Spleen (tissue), 11 donors: ENCODE data around the gene MMEL1. TPM values are rescaled to one million over a fixed set of nuclear protein-coding genes. Genes with fewer than 3 reads are reported as not detected.

Experiments used
- DNase-seq: peaks from one replicate; pipeline ENCODE4 v3.0.0-alpha.2; 2020
- H3K27ac ChIP-seq, 8 donors: fragments of 200-600 bp; sonication (generic) in 7 of 8; 1 replicate in 4 of 8; 2 replicates in 4 of 8; pipeline versions ENCODE4 v1.5.0 to v1.8.0; 2016 to 2021; ENCODE audit warnings: inconsistent platforms in 4 of 8, mild to moderate bottlenecking in 4 of 8, moderate library complexity in 1 of 8
- H3K27me3 ChIP-seq, 7 donors: fragments of 200-600 bp; sonication (generic) in 6 of 7; replicated peaks in 1 of 7; 1 replicate in 4 of 7; 2 replicates in 3 of 7; pipeline versions ENCODE4 v1.5.0 to v1.8.0; 2016 to 2021; ENCODE audit warnings: inconsistent platforms in 3 of 7, mild to moderate bottlenecking in 1 of 7
- H3K36me3 ChIP-seq, 6 donors: fragments of 200-600 bp; sonication (generic) in 5 of 6; 1 replicate in 4 of 6; 2 replicates in 2 of 6; pipeline versions ENCODE4 v1.5.0 to v1.8.0; 2016 to 2021; ENCODE audit warnings: inconsistent platforms in 2 of 6
- H3K4me1 ChIP-seq, 6 donors: fragments of 200-600 bp; sonication (generic) in 5 of 6; 1 replicate in 3 of 6; 2 replicates in 3 of 6; pipeline versions ENCODE4 v1.5.0 to v1.8.0; 2016 to 2021; ENCODE audit warnings: inconsistent platforms in 3 of 6
- H3K4me3 ChIP-seq, 8 donors: fragments of 200-600 bp; sonication (generic) in 7 of 8; 1 replicate in 4 of 8; 2 replicates in 4 of 8; pipeline versions ENCODE4 v1.5.0 to v1.8.0; 2016 to 2021; ENCODE audit warnings: inconsistent platforms in 4 of 8, mild to moderate bottlenecking in 4 of 8, moderate library complexity in 2 of 8
- H3K9me3 ChIP-seq, 8 donors: fragments of 200-600 bp; sonication (generic) in 7 of 8; 1 replicate in 4 of 8; 2 replicates in 4 of 8; pipeline versions ENCODE4 v1.5.0 to v1.8.0; 2016 to 2021; ENCODE audit warnings: inconsistent platforms in 4 of 8
- POLR2A ChIP-seq, 3 donors: fragments of 450-650 bp; IDR thresholded peaks; one replicate each; pipeline ENCODE4 v1.5.1; 2017; ENCODE audit warnings: antibody characterized with exemption in 3 of 3, mild to moderate bottlenecking in 1 of 3
- POLR2AphosphoS5 ChIP-seq, 3 donors: sonication (generic); formaldehyde crosslinking; IDR thresholded peaks; one replicate each; pipeline ENCODE4 v1.5.1; 2017; ENCODE audit warnings: antibody characterized with exemption in 3 of 3
- WGBS, 5 donors: extraction: QIAGEN DNeasy Blood & Tissue Kit in 3 of 5; methylation state at CpG; one replicate each; pipeline versions ENCODE4 v1.1.5 to v1.1.7; 2013 to 2018; 5-methylcytosine and 5-hydroxymethylcytosine counted together
- intact Hi-C: fragments of 100-400 bp; cut with DNase I; formaldehyde crosslinking; loops from one replicate; pipeline ENCODE4 v1.15.0; 2023; ENCODE audit warnings: low total_unique reads
- polyA plus RNA-seq, 3 donors: library from polyadenylated mRNA; stranded (reverse); fragments of 200-250 nt; gene quantifications; one replicate each; pipeline ENCODE4 v1.2.1, GENCODE V29; 2013
- total RNA-seq, 7 donors: library from RNA; depleted of rRNA in 3 of 7; stranded (reverse); fragments of >200 nt in 3 of 7; fragmentation: NEBNext Ultra II Directional in 4 of 7; extraction: Animal tissue kit (Norgen Biotek cat#: 25700) in 4 of 7; gene quantifications; one replicate each; pipeline versions ENCODE4 v1.1.0 to v1.2.1, GENCODE V29; 2016 to 2021
- TF ChIP-seq, protein P1 (sequence below), 11 experiments: fragments of 200-600 bp in 7 of 11; fragments of 450-650 bp in 4 of 11; sonication (generic) in 4 of 11; IDR thresholded peaks in 8 of 11; conservative IDR thresholded peaks in 3 of 11; 1 replicate in 7 of 11; 2 replicates in 4 of 11; pipeline versions ENCODE4 v1.4.0 to v1.8.0; 2016 to 2021; ENCODE audit warnings: antibody characterized with exemption in 11 of 11, inconsistent platforms in 4 of 11, mild to moderate bottlenecking in 1 of 11
- donor health status: healthy with polysubstance abuse.
- donor health status: DM: no; HTN: no; CAD: no; lungs with moderate emphysema.
- donor health status: DM: no; HTN: no; CAD: no.
- donor health status: Bipolar disorder and iron deficiency.
- donor health status: healthy.
- donor health status: DM: no; HTN: no; CAD: no.
- donor health status: DM: yes; HTN: yes; CAD: no.

MMEL1 gene
- total and polyA plus RNA-seq, 10 donors: 1.9 to 6.4 (median 3.3) TPM; not detected in 1

DNA sequence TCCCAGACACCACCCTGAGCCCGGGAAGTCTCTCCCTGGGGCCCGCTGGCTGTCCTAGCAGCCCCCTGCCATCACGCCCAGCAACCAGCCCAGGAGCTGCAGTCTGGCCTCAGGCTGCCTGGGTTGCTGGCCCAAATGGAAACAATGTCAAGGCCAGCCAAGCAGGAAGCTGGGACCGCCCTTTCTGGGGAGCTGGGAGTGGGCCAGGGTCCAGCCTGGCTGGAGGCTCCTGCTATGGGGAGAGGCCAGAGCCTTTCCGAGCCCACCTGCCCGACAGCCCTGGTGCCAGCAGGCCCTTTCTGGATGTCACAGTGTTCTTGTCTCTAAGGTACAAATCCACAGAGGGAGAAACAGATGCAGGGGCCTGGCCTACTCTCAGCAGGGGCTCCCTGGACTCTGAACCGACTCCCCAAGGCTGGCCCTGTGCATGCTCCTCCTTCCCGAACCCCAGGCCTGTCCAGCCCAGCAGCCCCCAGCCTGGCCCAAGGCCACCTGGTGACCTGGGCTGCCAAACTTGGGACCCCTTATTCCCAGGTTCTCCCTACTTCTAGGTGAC, 1.2 kb upstream of the MMEL1 start:
- intact Hi-C loops: no loop called here
- H3K4me3 ChIP-seq: no peak overlapping the region
- WGBS, 5 donors: 66 to 87% (median 69%) methylated on average over 6 to 8 of the region's 8 CpGs
- peak; percentile 69 for DNase-seq
- peaks cover 0 to 8% (median 1%) of the 10 kb centered on the region in 6 donors for H3K4me1 ChIP-seq
- no peak overlapping the region for H3K27ac ChIP-seq
- H3K27me3 ChIP-seq: peaks cover 0 to 73% (median 23%) of the 10 kb centered on the region in 7 donors
- TF ChIP-seq, protein P1, sequence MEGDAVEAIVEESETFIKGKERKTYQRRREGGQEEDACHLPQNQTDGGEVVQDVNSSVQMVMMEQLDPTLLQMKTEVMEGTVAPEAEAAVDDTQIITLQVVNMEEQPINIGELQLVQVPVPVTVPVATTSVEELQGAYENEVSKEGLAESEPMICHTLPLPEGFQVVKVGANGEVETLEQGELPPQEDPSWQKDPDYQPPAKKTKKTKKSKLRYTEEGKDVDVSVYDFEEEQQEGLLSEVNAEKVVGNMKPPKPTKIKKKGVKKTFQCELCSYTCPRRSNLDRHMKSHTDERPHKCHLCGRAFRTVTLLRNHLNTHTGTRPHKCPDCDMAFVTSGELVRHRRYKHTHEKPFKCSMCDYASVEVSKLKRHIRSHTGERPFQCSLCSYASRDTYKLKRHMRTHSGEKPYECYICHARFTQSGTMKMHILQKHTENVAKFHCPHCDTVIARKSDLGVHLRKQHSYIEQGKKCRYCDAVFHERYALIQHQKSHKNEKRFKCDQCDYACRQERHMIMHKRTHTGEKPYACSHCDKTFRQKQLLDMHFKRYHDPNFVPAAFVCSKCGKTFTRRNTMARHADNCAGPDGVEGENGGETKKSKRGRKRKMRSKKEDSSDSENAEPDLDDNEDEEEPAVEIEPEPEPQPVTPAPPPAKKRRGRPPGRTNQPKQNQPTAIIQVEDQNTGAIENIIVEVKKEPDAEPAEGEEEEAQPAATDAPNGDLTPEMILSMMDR (IDR thresholded peaks at IDR 0.05 in 8 of 11, conservative IDR thresholded peaks at IDR 0.05 in 3 of 11): no peak
- no peak for TF ChIP-seq POLR2A (IDR thresholded peaks at IDR 0.05)
- TF ChIP-seq POLR2AphosphoS5 (IDR thresholded peaks at IDR 0.05): no peak
- no peaks in the 10 kb centered on the region for H3K36me3 ChIP-seq
- H3K9me3 ChIP-seq: peaks cover 0 to 15% (median 12%) of the 10 kb centered on the region in 8 donors

GRCh38 chr1:2633366-2633935, 635 bp upstream of the MMEL1 start:
- Histone ChIP-seq H3K4me1 (peaks cover 0 to 13% (median 7%) of the 10 kb centered on the region in 6 donors), H3K9me3 (peaks cover 0 to 15% (median 12%) of the 10 kb centered on the region in 8 donors), H3K27me3 (peaks cover 0 to 78% (median 29%) of the 10 kb centered on the region in 7 donors), H3K36me3 (no peaks in the 10 kb centered on the region), H3K4me3 (no peak overlapping the region), H3K27ac (no peak overlapping the region)
- intact Hi-C loops: no loop called here
- TF ChIP-seq POLR2AphosphoS5 (IDR thresholded peaks at IDR 0.05): no peak
- no peak for TF ChIP-seq POLR2A (IDR thresholded peaks at IDR 0.05)
- TF ChIP-seq, protein P1 (IDR thresholded peaks at IDR 0.05 in 8 of 11, conservative IDR thresholded peaks at IDR 0.05 in 3 of 11): no peak
- DNase-seq: no peak
- WGBS, 5 donors: 40 to 87% (median 82%) methylated on average over 1 to 12 of the region's 12 CpGs

GRCh38 chr1:2632051-2632430, 775 bp downstream of the MMEL1 start:
- no peaks in the 10 kb centered on the region for H3K36me3 ChIP-seq
- intact Hi-C loops: no loop called here
- TF ChIP-seq, protein P1 (IDR thresholded peaks at IDR 0.05 in 8 of 11, conservative IDR thresholded peaks at IDR 0.05 in 3 of 11): no peak
- TF ChIP-seq POLR2A (IDR thresholded peaks at IDR 0.05): no peak
- H3K27me3 ChIP-seq: peaks cover 4 to 86% (median 43%) of the 10 kb centered on the region in 7 donors
- peaks cover 0 to 18% (median 12%) of the 10 kb centered on the region in 6 donors for H3K4me1 ChIP-seq
- H3K27ac ChIP-seq: no peak overlapping the region
- no peak overlapping the region for H3K4me3 ChIP-seq
- H3K9me3 ChIP-seq: peaks cover 0 to 11% (median 9%) of the 10 kb centered on the region in 8 donors
- peak; percentile 46 for DNase-seq
- 62 to 77% (median 70%) methylated on average over 8 of the region's 8 CpGs for whole genome bisulfite sequencing, 5 donors
